Measurements from ENCODE around the gene OR8G5.

DNA sequence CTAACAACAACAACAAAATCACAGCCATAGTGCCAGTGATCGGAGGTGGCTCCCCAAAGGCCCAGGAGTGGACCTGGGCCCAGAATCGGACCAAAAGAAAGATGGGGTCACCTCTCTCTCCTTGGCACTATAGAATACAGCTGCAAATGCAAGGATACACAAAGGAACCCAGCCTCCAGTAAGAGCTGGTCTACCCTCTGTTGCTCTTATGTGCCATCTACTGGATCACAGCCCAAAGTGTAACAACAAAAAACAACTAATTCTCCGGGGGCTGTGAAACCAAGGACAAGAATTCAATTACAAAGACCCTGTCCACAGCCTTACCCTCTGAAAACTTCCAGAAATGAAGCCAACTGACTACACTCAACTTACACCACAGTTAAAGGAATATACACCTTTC is 21.6 kb downstream of the OR8G5 start:
- no peak for TF ChIP-seq CTCF (IDR thresholded peaks at IDR 0.05)
- no peak for TF ChIP-seq EZH2 (IDR thresholded peaks at IDR 0.05; ENCODE audit: borderline replicate concordance, insufficient read depth, low read depth, low read length, poor library complexity, severe bottlenecking)

Data from B cell (primary cell).